Keratinocyte (primary cell): ENCODE results near the gene ACTN1.

Source experiments
- CTCF ChIP-seq, 3 experiments: IDR thresholded peaks in 1 of 3; conservative IDR thresholded peaks in 1 of 3; optimal IDR thresholded peaks in 1 of 3; 2 replicates in 2 of 3; 3 replicates in 1 of 3; pipeline versions ENCODE3 to v1.5.1; 2011; ENCODE audit warnings: low read length in 3 of 3, mild to moderate bottlenecking in 3 of 3, moderate library complexity in 2 of 3, control low read depth in 1 of 3, inconsistent platforms in 1 of 3; ENCODE audit not compliant: insufficient read depth in 2 of 3; ENCODE audit errors: extremely low read depth in 1 of 3
- EZH2 ChIP-seq: IDR thresholded peaks from one replicate; pipeline ENCODE4 v1.6.1; 2012; ENCODE audit warnings: inconsistent platforms, mild to moderate bottlenecking, low read length, moderate library complexity

DNA sequence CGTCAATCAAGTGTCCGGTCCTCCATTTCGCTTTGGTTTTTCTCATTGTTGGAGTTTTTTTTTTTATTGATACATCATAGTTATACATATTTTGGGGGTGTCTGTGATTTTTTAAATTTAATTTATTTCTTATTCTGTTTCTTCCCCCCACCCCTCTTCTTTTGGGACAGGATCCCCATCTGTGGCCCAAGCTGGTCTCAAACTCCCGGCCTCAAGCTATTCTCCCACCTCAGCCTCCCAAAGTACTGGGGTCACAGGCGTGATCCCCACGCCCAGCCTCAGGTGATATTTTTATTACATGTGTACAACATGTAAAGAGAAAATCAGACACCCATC lies 134.9 kb downstream of the ACTN1 start:
- TF ChIP-seq CTCF (optimal IDR thresholded peaks at IDR 0.05 in 1 of 3, IDR thresholded peaks at IDR 0.05 in 1 of 3, conservative IDR thresholded peaks at IDR 0.05 in 1 of 3; ENCODE audit: extremely low read depth in 1 of 3, insufficient read depth in 2 of 3, low read length in 3 of 3) (no peak), EZH2 (no peak)
